NK-92 treated with Interleukin-12 subunit alpha and Interleukin-12 subunit beta, amount 100 ng/mL, for 24 hours (cell line): ENCODE data around the gene VARS2.
"Not testable (repeated sequence)": the region's sequence is repeated elsewhere in the genome, so short reads cannot be mapped to it uniquely, and the experiment has no call there.

Experiments
- DNase-seq: peaks from one replicate; lab custom pipeline; 2025; lab: John Stamatoyannopoulos, UW

The VARS2 gene

GRCh38 chr6:30898750-30899360 is 15.2 kb upstream of the VARS2 start:
- DNase-seq, result no peak

- DNase-seq, result no peak
These were observed 13.1 kb upstream of the VARS2 start for GRCh38 chr6:30900863-30901417.

GRCh38 chr6:30901436-30901835 is 12.6 kb upstream of the VARS2 start:
- DNase-seq, result no peak

DNA sequence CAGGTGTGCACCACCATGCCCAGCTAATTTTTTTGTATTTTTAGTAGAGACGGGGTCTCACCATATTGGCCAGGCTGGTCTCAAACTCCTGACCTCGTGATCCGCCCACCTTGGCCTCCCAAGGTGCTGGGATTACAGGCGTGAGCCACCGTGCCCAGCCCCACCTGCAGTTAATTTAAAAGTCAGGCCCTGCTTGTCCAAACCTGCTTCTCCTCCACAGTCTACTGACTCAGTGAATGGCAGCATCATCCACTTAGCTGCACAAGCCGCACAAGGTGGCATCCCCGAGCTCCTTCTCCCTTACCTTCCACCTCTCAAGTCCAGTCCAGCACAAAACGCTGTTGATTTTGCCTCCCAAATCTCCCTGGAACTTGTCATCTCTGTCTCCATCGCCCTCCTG is 11.8 kb upstream of the VARS2 start:
- DNase-seq, result not testable (repeated sequence)

DNA sequence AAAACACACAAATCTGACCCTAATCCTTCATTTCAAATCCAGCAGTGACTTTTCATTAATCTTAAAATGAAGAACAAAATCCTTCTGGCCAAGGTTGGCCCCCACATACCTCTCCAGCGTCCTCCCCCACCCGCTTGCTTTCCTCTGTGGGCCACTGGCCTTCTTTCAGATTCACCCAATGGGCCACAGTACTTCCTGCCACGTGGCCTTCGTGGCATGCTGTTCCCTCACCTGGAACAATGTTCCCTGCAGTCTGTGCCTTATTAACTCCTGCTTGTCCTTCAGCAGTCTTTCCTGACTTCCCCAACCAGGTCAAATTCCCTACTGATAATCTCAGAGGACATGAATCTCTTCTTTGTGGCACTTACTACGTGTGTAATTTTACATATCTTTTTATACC is 11.3 kb upstream of the VARS2 start:
- DNase-seq, result no peak

GRCh38 chr6:30903236-30903635 is 10.8 kb upstream of the VARS2 start:
- DNase-seq, result no peak

GRCh38 chr6:30907290-30907757 is 6.7 kb upstream of the VARS2 start:
- not testable (repeated sequence) for DNase-seq

DNA sequence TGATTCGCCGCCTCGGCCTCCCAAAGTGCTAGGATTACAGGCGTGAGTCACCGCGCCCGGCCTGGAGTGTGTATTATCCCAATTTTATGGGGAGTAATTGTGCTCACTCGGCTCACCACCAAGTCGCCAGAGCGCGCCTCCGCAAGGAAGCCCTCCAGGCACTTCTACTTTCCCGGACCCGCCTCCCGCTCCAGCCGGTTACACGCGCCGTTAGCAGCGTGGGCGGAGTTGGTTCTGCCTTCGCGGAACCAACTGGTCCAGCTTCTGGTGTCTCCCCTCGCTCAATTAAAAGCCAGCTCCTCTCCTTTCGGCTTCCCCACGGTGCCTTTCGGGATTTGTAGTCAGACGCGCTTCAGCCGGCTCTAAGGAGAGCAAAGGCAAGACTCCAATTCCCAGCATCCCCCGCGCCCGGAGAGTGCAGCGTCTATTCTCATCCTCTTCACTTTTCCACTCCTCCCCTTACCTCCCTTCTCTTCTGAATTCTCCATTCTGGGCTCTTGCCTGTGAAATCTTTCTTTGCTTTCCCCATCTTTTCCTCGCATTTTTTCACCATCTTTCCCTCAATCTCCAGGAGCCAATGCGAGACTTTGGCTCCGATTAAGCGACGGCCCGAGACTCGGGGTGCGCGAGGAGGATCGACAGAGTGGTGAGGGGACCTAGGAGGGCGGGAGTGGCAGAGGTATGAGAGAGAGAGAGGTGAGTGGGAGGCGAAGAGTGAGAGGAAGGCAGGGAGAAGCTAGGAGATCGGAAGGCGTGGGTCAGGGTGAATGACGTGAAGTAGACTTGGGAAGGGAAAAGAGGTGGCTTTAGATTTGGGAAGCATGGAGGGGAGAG is 6.1 kb upstream of the VARS2 start, which contains the start of gene GTF2H4:
Gene GTF2H4 (plus strand): TSS at position 450 of the 834 bp plus-strand sequence.
- DNase-seq, result peak; percentile 94

GRCh38 chr6:30908700-30909099 is 5.3 kb upstream of the VARS2 start:
- DNase-seq, result no peak

DNA sequence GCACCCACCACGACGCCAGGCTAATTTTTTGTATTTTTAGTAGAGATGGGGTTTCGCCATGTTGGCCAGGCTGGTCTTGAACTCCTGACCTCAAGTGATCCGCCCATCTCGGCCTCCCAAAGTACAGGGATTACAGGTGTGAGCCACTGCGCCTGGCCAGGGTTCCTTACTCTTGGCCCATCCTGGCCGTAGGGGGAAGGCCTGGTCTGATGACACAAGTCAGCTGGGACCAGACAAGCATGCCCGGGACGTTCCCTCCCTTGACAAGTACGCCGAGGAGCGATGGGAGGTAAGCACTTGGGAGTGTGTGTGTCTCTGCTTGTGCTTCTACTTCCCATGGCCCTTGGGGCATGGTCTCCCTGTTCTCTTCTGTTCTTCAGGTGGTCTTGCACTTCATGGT is 3.6 kb upstream of the VARS2 start:
- DNase-seq, result not testable (repeated sequence)

GRCh38 chr6:30912746-30913520 is 1.1 kb upstream of the VARS2 start:
- DNase-seq, result no peak

- no peak for DNase-seq
These were observed 340 bp upstream of the VARS2 start for GRCh38 chr6:30913721-30914075.

DNA sequence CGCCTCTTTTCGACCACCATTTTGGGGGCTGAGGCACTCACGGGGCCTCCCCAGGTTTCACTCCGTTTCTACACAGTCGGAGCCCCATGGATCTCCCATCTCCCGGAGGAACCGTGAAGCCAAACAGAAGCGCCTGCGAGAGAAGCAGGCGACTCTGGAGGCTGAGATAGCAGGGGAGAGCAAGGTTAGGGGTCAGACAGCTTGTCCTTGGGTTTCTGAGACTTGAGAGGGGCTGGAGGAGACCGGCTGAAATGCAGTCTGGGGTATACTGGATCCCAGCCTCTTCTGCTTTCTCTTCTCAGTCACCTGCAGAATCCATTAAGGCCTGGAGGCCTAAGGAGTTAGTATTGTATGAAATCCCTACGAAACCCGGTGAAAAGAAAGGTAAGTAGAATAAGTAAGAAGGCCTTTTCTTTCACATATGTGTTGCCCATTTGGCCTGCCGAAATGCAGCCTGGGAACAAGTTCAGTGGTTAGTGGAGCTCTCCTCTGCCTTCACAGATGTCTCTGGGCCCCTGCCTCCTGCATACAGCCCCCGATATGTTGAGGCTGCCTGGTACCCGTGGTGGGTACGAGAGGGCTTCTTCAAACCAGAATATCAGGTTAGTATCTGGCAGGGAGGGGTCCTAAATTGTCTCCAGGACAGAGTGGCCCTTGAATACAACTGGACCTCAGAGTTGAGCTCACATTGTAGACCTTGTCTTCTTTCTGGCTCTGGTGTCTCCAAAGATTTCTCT is 984 bp downstream of the VARS2 start:
- no peak for DNase-seq

- DNase-seq, result no peak
These were observed 1.5 kb downstream of the VARS2 start for GRCh38 chr6:30915591-30915946.

DNA sequence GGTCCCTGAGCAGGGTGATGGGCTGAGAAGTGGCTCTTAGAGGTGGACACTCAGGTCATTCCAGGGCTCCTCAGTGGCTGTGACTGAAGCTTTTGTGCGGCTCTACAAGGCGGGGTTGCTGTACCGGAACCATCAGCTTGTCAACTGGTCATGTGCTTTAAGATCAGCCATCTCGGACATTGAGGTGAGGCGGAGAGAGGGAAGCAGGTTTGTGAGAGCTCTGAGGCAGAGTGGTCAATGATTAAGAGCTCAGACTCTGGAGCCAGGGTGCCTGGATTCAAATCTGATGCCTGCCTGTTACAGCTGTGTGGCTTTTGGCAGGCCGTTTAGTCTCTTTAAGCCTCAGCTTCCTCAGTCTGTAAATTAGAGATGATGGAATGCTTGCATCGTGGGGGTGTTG is 3.0 kb downstream of the VARS2 start:
- no peak for DNase-seq

GRCh38 chr6:30917487-30917886 is 3.4 kb downstream of the VARS2 start:
- no peak for DNase-seq

- no peak for DNase-seq
These were observed 4.6 kb downstream of the VARS2 start for GRCh38 chr6:30918670-30919069.

DNA sequence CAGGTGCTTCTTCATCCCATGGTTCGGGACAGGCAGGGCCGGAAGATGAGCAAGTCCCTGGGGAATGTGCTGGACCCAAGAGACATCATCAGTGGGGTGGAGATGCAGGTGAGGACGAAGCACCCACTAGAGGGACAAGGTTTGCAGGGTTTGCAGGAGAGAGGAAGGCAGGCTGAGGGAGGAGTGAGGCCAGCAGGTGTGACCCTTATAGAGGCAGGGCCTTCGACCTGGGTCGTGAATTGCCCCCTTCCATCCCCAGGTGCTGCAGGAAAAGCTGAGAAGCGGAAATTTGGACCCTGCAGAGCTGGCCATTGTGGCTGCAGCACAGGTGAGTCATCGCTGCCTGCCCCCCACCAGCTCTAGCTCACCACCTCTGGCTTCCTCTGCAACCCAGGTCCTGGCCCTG is 8.4 kb downstream of the VARS2 start:
- DNase-seq, result peak; percentile 19

DNA sequence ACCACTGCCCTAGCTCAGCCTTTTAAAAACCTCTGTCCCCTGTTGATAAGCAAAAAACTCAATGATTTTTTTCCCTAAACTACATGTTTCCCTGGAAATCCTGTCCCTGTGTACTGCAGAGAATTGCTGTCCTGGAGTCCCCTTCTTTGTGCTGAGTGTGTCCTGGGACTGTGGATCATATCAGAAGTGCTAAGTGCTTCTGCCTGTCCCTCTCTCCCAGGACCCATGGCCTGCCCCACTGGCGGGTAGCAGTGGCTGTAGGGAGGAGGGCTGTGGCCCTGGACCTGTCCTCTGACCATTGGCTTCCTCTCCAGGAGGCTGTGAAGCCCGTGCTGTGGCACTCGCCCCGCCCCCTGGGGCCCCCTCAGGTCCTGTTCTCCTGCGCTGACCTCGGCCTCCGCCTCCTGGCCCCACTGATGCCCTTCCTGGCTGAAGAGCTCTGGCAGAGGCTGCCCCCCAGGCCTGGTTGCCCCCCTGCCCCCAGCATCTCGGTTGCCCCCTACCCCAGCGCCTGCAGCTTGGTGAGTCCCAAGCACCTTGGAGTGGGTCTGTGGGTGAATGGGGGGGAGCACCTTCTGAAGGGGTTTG is 10.1 kb downstream of the VARS2 start:
- not testable (repeated sequence) for DNase-seq

DNA sequence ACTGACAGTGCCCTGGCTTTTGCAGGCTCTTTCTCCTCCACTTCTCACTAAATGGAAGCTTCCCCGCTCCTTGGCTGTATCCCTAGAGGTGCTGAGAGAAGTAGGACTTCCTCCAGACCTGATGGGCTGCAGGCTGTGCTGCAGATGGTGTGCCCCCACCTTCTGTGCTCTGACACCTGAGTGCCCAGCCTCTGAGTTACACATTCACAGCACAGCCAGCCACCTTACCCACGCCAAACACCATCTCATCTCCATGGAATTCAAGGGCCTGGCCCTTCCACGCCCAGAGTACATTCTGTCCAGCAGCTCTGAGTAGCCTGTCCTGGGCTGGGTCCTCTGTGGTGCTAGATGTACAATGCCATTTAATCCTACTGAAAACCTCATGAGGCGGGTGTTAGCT is 12.6 kb downstream of the VARS2 start:
- DNase-seq, result no peak

GRCh38 chr6:30927080-30927479 is 13.0 kb downstream of the VARS2 start:
- DNase-seq, result not testable (repeated sequence)
